Activated CD4-positive, alpha-beta T cell treated with anti-CD3 and anti-CD28 coated beads, Interleukin-2, amount 50 U/mL, for 24 hours (primary cell): Measurements from ENCODE around the gene CLCN7.
"Not testable (repeated sequence)": the region's sequence is repeated elsewhere in the genome, so short reads cannot be mapped to it uniquely, and the experiment has no call there.

Source experiments
- DNase-seq, 2 donors: peaks; one replicate each; pipeline ENCODE4 v3.0.0-alpha.2; 2020; ENCODE audit warnings: low read depth in 1 of 2, low spot score in 1 of 2

CLCN7 gene

DNA sequence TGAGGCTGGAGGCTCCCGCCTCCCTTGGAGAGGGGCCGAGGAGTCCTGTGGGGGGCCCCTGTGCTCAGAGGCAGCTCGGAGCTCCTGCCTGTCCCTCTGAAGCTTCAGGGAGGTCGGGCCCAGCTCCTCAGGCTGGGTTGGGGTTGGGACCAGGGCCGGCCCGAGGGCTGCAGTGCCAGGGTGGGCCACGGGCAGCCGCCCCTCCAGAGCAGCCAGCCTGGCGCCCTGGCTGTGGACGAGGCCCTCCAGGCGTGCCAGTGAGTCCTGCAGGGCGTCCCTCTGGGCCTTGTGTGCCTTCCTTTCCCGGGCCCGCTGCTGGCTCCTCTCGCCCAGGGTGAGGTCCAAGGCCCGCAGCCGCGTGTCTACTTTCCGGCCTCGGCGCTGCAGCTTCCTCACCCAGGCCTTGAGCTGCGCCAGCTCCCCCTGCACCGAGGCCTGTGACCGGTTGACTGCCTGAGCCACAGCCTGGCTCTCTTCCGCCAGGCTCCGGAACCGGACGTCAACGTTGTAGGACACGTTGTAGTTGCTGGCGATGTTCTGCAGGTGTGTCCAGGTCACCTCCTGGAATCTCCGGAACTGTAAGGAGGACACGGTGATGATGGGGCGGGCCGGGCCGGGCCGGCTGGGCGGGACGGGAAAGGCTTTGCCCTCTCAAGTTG lies 12.7 kb upstream of the CLCN7 start:
- DNase-seq, result no peak

DNA sequence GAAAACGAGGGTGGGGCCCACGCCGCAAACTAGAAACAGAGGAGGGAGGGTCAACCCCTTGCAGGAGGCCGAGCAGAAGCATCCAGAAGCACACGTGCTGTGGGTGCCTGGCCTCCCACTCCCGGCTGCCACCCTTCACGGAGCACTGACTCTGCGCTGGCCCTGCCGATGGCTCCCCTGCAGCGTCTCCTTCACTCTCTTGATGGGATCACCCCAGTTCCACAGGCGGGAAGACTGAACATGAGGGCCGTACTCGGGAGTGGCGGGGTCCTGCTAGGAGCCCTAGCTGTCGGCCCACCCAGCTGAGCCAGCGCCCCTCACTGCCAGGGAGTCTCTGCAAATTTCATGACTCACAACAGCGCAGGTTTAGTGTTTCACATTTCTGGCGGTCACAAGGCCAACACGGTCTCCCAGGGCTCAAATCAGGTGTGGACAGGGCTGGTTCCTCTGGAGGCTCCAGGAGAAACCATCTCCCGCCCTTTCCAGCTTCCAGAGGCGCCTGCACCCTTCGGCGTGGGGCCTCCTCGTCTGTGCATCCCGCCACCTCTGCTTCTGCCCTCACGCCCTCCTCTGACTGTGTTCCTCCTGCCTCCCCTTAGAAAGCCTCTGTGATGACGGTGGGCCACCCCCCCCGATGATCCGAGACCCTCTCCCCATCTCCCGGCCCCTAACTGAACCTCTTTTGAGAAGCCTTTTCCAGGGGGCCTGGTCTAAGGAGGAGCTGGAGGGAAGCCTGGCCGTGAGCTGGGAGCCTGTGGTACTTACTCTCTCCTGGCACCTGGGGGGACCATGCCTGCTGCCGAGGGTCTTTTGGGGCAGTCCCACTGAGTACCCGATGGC lies 11.9 kb upstream of the CLCN7 start:
- no peak for DNase-seq

- no peak for DNase-seq
Measured at GRCh38 chr16:1485847-1486496, 11.1 kb upstream of the CLCN7 start.

GRCh38 chr16:1481906-1482835 lies 7.3 kb upstream of the CLCN7 start:
- no peak for DNase-seq

DNA sequence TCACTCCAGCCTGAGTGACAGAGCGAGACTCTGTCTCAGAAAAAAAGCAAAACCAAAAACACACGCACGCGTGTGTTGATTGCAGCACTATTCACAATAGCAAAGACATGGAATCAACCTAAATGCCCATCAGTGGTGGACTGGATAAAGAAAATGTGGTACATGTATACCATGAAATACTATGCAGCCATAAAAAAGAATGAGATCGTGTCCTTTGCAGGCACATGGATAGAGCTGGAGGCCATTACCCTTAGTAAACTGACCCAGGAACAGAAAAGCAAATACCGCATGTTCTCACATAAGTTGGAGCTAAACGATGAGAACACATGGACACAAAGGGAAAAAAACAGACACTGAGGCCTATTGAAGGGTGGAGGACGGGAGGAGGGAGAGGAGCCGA lies 4.1 kb upstream of the CLCN7 start:
- not testable (repeated sequence) for DNase-seq

DNA sequence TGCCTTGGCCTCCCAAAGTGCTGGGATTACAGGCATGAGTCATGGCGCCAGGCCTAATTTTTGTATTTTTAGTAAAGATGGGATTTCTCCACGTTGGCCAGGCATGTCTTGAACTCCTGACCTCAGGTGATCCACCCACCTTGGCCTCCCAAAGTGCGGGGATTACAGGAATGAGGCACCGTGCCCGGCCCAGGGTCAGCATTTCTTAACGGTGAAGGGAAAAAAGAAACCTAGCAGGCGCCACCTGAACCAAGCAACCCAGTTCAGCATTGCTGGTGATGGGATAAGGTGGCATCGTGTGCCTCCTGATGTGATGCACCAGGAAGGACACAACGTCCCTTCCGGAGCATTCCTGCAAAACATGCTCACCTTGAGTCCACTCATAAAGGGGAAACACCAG lies 2.2 kb upstream of the CLCN7 start:
- no peak for DNase-seq

DNA sequence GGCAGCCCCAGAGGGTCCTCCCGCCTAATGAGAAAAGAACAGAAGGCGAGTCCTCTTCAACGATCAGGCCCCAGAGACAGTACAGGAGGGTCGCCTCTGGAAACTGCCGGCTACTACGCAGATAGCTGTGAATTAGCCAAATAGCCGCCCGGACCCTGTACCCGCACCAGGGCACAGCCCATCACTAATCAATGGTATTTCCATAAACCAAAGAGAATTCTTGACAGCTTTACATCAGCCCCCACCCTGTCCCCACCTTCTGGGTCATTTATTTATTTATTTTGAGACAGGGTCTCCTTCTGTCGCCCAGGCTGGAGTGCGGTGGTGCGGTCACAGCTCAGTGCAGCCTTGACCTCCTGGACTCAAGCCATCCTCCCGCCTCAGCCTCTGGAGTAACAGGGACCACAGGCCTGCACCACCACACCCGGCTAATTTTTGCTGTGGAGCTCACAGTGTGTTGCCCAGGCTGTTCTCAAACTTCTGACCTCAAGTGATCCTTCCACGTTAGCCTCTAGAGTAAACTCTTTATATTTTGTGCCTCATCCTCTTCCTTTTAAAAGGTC lies 805 bp upstream of the CLCN7 start:
- no peak for DNase-seq

DNA sequence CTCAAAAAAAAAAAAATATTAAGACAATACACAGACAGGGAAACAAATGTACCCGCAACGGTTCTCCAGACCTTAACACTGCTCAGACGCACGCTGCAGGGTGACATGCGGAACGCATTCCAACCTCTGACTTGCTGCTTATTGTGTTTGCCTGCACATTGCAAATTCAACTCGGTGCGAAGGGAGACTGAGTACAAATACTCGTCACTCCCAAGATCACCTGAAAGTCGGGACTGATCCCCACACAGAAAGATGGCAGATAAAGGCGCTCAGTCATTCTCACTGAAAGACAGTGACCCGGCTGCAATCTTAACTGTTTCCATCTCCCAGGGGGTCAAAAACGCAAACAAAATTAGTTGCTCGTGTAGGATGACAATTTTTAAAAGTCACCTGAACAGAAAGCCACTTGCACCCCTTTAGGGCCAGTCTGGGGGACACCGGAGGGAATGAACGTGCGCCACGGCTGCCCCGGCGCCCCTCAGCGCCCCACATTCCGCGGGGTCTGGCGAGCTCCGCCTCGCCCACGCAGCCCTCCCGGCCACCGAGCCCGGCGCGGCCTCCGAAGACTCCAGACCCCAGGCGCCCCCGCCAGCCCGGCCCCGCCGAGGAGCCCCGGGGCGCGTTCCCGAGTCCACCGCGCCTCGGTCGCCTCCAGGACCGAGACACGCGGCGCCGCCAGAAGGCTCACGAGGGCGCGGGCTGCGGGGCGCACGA lies 589 bp downstream of the CLCN7 start:
- DNase-seq, result no peak

GRCh38 chr16:1472974-1473373 lies 1.9 kb downstream of the CLCN7 start:
- no peak for DNase-seq

DNA sequence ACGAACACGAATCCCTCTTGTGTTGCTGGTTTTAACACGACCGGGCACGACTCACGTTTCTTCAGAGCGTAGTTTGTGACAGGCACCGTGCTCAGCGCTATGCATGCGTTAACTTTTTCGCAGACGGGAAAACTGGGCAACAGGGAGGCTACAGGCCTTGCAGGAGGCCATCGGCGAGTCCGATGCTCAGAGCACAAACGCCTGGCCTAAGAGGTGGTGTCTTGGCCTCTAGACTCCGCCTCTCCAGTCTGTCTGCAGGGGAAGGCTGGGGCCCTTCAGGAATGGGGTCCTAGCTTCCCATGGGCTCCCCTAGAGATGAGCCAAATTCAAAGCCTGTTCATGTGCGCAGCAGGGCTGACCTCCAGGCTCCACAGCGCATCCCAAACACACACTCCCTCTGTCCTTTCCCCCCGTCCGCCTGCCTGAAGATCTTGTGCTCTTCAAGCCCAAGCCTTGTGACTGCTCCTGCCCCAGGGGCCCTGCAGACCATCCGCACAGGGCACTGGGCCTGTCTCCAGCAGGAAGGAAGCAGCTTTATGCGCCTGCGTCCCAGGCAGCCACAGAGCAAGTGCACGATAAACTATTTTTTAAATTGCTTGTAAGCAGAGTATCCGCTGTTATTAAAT lies 3.1 kb downstream of the CLCN7 start:
- DNase-seq, result no peak

GRCh38 chr16:1470481-1471251 lies 4.2 kb downstream of the CLCN7 start:
- no peak for DNase-seq

DNA sequence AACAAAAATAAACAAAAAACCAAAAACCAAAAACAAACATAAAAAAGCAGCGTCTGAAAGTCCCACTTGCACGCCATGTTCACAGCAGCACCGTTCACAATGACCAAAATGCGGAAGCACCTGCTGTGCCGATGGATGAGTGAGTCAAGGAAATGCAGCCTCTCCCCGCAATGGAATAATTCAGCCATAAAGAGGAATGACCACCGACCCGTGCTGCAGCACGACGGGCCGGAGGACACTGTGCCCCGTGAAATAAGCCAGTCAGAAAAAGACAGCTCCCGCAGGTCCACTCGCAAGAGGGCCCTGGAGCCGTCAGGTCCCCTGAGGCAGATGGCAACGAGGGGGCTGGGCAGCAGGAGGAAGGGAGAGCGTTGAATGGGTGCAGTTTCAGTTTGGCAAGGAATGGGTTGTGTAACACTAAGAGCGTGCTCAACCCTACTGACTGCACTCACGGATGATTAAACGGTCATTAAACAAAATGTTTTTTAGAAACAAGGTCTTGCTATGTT lies 5.1 kb downstream of the CLCN7 start:
- DNase-seq, result no peak

GRCh38 chr16:1469141-1469540 lies 5.7 kb downstream of the CLCN7 start:
- not testable (repeated sequence) for DNase-seq

- no peak for DNase-seq
Measured at GRCh38 chr16:1468426-1468810, 6.4 kb downstream of the CLCN7 start.

DNA sequence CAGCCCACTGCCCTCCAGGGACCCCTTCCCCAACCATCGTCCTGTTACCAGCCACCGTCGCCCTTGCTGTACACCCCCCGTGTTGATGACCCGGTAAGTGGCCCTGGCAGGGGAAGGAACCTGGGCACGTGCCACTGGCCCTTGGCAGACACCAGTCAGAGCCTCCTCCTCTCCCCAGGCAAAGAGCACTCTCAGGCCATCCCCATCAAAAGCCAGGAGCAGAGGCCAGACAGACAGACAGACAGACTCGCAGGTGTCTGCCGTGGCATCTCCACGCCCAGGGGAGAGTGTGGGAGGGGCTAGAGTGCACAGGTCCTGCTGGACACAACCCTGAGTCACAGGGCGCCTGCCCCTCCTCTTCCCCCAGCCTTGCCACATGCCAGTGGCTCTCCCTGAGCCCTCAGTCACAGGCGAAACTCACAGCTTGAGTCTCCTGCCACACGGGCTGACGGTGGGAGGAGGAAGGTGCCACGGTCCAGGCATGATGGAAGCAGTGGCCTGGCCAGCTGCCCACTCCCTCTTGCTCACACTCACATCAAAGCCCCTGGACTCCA lies 7.8 kb downstream of the CLCN7 start:
- DNase-seq, result no peak

GRCh38 chr16:1466054-1466453 lies 8.8 kb downstream of the CLCN7 start:
- DNase-seq, result no peak

DNA sequence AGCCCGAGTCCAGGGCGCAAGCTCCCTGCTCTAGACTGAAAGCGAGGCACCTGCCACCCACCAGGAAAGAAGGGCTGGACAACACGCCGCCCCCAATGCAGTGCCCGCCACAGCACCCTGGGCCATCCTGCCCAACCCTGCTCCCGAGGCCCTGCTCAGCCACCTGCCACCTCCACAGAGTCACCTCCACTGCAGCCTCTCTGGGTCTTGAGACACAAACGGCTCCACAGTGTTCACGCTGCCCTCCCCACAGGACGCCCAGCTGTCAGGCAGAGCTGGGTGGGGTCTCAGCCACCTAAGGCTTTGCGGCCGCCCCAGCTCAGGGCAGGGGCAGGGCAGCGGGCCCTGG lies 9.3 kb downstream of the CLCN7 start:
- DNase-seq, result no peak

GRCh38 chr16:1464894-1465566 lies 9.8 kb downstream of the CLCN7 start:
- no peak for DNase-seq
